H9 (cell line): ENCODE measurements around the gene DCLRE1B. TPM values are rescaled to one million over a fixed set of nuclear protein-coding genes. Genes with fewer than 3 reads are reported as not detected.

ENCODE experiments used
- DNase-seq: peaks from one replicate; pipeline ENCODE4 v3.0.0-alpha.2; 2017
- H2AFZ ChIP-seq: one replicate; pipeline ENCODE4 v1.6.1; 2013; ENCODE audit warnings: mild to moderate bottlenecking, low read length, control low read depth, moderate library complexity
- H2AK5ac ChIP-seq: 2 replicates; pipeline ENCODE4 v1.6.1; 2013; ENCODE audit warnings: low read length, control low read depth, mixed read lengths; ENCODE audit not compliant: insufficient read length
- H2BK120ac ChIP-seq: one replicate; pipeline ENCODE4 v1.6.1; 2013; ENCODE audit warnings: low read depth, mild to moderate bottlenecking, low read length, control low read depth, inconsistent platforms; ENCODE audit not compliant: poor library complexity, severe bottlenecking
- H2BK12ac ChIP-seq: 2 replicates; pipeline ENCODE4 v1.6.1; 2013; ENCODE audit warnings: low read length, control low read depth, mixed read lengths, low read depth; ENCODE audit not compliant: insufficient read length
- H2BK15ac ChIP-seq: 2 replicates; pipeline ENCODE4 v1.6.1; 2013; ENCODE audit warnings: low read depth, low read length, control low read depth
- H2BK20ac ChIP-seq: one replicate; pipeline ENCODE4 v1.6.1; 2013; ENCODE audit warnings: low read depth, mild to moderate bottlenecking, low read length, control low read depth, inconsistent platforms; ENCODE audit not compliant: poor library complexity, severe bottlenecking
- H2BK5ac ChIP-seq: 2 replicates; pipeline ENCODE4 v1.6.1; 2013; ENCODE audit warnings: low read length, control low read depth, mixed read lengths; ENCODE audit not compliant: insufficient read length
- H3K14ac ChIP-seq: 2 replicates; pipeline ENCODE4 v1.6.1; 2013; ENCODE audit warnings: low read length, control low read depth; ENCODE audit not compliant: insufficient read depth
- H3K18ac ChIP-seq: 2 replicates; pipeline ENCODE4 v1.6.1; 2013; ENCODE audit warnings: low read depth, mild to moderate bottlenecking, mixed read lengths, low read length, control low read depth; ENCODE audit not compliant: insufficient read length
- H3K23ac ChIP-seq: 2 replicates; pipeline ENCODE4 v1.6.1; 2013; ENCODE audit warnings: low read length, control low read depth, mixed read lengths, low read depth; ENCODE audit not compliant: insufficient read length
- H3K23me2 ChIP-seq: 2 replicates; pipeline ENCODE4 v1.6.1; 2013; ENCODE audit warnings: low read depth, mild to moderate bottlenecking, mixed read lengths, low read length, control low read depth; ENCODE audit not compliant: insufficient read length, poor library complexity, severe bottlenecking
- H3K27ac ChIP-seq: 2 replicates; pipeline ENCODE4 v1.5.1; 2013; ENCODE audit warnings: low read length, control low read depth, mixed read lengths, low read depth; ENCODE audit not compliant: insufficient read length
- H3K27me3 ChIP-seq: 2 replicates; pipeline ENCODE4 v1.6.1; 2013; ENCODE audit warnings: low read length, control low read depth, inconsistent platforms; ENCODE audit not compliant: insufficient read depth
- H3K4ac ChIP-seq: 2 replicates; pipeline ENCODE4 v1.6.1; 2013; ENCODE audit warnings: low read depth, mild to moderate bottlenecking, control low read depth, inconsistent platforms, low read length, moderate library complexity
- H3K4me1 ChIP-seq: 2 replicates; pipeline ENCODE4 v1.6.1; 2013; ENCODE audit warnings: low read length, control low read depth, inconsistent platforms; ENCODE audit not compliant: insufficient read depth
- H3K4me2 ChIP-seq: 2 replicates; pipeline ENCODE4 v1.6.1; 2013; ENCODE audit warnings: low read length, control low read depth, mixed read lengths; ENCODE audit not compliant: insufficient read length, insufficient read depth
- H3K56ac ChIP-seq: 2 replicates; pipeline ENCODE4 v1.6.1; 2013; ENCODE audit warnings: low read depth, mild to moderate bottlenecking, mixed read lengths, low read length, control low read depth; ENCODE audit not compliant: insufficient read length
- H3K79me1 ChIP-seq: 2 replicates; pipeline ENCODE4 v1.6.1; 2013; ENCODE audit warnings: low read depth, mild to moderate bottlenecking, moderate library complexity, low read length, control low read depth, inconsistent platforms; ENCODE audit not compliant: insufficient read depth, poor library complexity, severe bottlenecking
- H3K79me2 ChIP-seq: 2 replicates; pipeline ENCODE4 v1.6.1; 2013; ENCODE audit warnings: low read length, control low read depth, inconsistent platforms; ENCODE audit not compliant: insufficient read depth
- H3K9ac ChIP-seq: 2 replicates; pipeline ENCODE4 v1.6.1; 2013; ENCODE audit warnings: low read length, control low read depth, mixed read lengths; ENCODE audit not compliant: insufficient read length; ENCODE audit errors: extremely low read depth
- H3K9me3 ChIP-seq: one replicate; pipeline ENCODE4 v1.6.1; 2013; ENCODE audit warnings: low read depth, low read length, inconsistent platforms; ENCODE audit not compliant: control insufficient read depth
- H3T11ph ChIP-seq: one replicate; pipeline ENCODE4 v1.6.1; 2013; ENCODE audit warnings: mild to moderate bottlenecking, low read length, control low read depth, inconsistent platforms
- H4K20me1 ChIP-seq: one replicate; pipeline ENCODE4 v1.6.1; 2013; ENCODE audit not compliant: control insufficient read depth, insufficient read length, insufficient read depth
- H4K5ac ChIP-seq: 2 replicates; pipeline ENCODE4 v1.6.1; 2013; ENCODE audit warnings: low read depth, mild to moderate bottlenecking, mixed read lengths, low read length, control low read depth; ENCODE audit not compliant: insufficient read length
- H4K8ac ChIP-seq: replicated peaks from 2 replicates; pipeline ENCODE4 v1.6.1; 2013; ENCODE audit warnings: low read length, control low read depth, mixed read lengths, low read depth; ENCODE audit not compliant: insufficient read length
- H4K91ac ChIP-seq: 2 replicates; pipeline ENCODE4 v1.6.1; 2013; ENCODE audit warnings: low read depth, mild to moderate bottlenecking, moderate library complexity, mixed read lengths, low read length, control low read depth; ENCODE audit not compliant: insufficient read length
- H3K27ac Mint-ChIP-seq, 3 experiments: 2 replicates in 2 of 3; 3 replicates in 1 of 3; pipeline ENCODE4 v1.8.0; 2020 to 2021; ENCODE audit warnings: mixed read lengths in 3 of 3, mild to moderate bottlenecking in 1 of 3, moderate library complexity in 1 of 3
- H3K27me3 Mint-ChIP-seq: 2 replicates; pipeline ENCODE4 v1.8.0; 2021; ENCODE audit warnings: low read depth, mild to moderate bottlenecking, moderate library complexity, mixed read lengths
- H3K36me3 Mint-ChIP-seq, 3 experiments: 2 replicates in 2 of 3; 3 replicates in 1 of 3; pipeline ENCODE4 v1.8.0; 2020 to 2021; ENCODE audit warnings: low read depth in 3 of 3, mixed read lengths in 3 of 3; ENCODE audit not compliant: insufficient read depth in 1 of 3
- H3K4me1 Mint-ChIP-seq, 2 experiments: 2 replicates each; pipeline ENCODE4 v1.8.0; 2020; ENCODE audit warnings: mixed read lengths in 2 of 2
- H3K4me3 Mint-ChIP-seq, 2 experiments: 2 replicates in 1 of 2; 3 replicates in 1 of 2; pipeline ENCODE4 v1.8.0; 2020 to 2021; ENCODE audit warnings: mild to moderate bottlenecking in 2 of 2, mixed read lengths in 2 of 2, moderate library complexity in 1 of 2
- H3K9me3 Mint-ChIP-seq, 2 experiments: 2 replicates in 1 of 2; 3 replicates in 1 of 2; pipeline ENCODE4 v1.8.0; 2020; ENCODE audit warnings: mild to moderate bottlenecking in 2 of 2, mixed read lengths in 2 of 2, moderate library complexity in 1 of 2
- WGBS: extraction: QIAGEN DNeasy Blood & Tissue Kit; methylation state at CpG from one replicate; pipeline ENCODE4 v1.1.7; 2013; ENCODE audit warnings: missing lambda C conversion rate, low lambda C conversion rate, mixed read lengths; ENCODE audit not compliant: insufficient read length; ENCODE audit errors: extremely low coverage; 5-methylcytosine and 5-hydroxymethylcytosine counted together
- total RNA-seq: library from RNA; stranded (reverse); gene quantifications from 2 replicates; pipeline ENCODE4 v1.2.1, GENCODE V29; 2021
- TF ChIP-seq, protein P1 (sequence below): fragments of 200-600 bp; sonication (generic); conservative IDR thresholded peaks from 3 replicates; pipeline ENCODE4 v1.8.0; 2021; ENCODE audit warnings: antibody characterized with exemption, mild to moderate bottlenecking

Gene DCLRE1B
- total RNA-seq, 1 experiment from 2014 or later = 13.4 TPM

DNA sequence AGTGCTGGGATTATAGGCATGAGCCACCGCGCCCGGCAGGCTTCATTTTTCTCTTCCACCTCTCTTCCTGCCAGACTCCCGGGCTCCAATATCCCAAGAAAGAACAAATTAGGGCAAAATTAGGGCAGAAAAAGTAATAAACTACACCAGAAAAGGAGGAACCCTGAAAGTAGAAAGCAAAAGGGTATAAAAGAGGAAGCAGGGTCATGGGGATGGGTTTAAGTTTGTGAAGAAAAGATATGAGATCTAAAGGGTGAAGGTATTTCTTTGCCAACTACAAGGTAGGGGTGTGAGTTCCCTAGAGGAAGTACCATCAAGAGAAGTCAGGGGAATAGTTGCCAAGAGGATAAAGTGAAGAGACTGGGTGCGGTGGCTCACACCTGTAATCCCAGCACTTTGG, 43.5 kb upstream of the DCLRE1B start:
- TF ChIP-seq, protein P1, sequence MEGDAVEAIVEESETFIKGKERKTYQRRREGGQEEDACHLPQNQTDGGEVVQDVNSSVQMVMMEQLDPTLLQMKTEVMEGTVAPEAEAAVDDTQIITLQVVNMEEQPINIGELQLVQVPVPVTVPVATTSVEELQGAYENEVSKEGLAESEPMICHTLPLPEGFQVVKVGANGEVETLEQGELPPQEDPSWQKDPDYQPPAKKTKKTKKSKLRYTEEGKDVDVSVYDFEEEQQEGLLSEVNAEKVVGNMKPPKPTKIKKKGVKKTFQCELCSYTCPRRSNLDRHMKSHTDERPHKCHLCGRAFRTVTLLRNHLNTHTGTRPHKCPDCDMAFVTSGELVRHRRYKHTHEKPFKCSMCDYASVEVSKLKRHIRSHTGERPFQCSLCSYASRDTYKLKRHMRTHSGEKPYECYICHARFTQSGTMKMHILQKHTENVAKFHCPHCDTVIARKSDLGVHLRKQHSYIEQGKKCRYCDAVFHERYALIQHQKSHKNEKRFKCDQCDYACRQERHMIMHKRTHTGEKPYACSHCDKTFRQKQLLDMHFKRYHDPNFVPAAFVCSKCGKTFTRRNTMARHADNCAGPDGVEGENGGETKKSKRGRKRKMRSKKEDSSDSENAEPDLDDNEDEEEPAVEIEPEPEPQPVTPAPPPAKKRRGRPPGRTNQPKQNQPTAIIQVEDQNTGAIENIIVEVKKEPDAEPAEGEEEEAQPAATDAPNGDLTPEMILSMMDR = no peak
- no peaks in the 10 kb centered on the region for H3K27me3 ChIP-seq
- H4K5ac ChIP-seq = no peak overlapping the region
- WGBS = no CpG with 5 or more reads among the region's 5 CpGs
- no peaks in the 10 kb centered on the region for H4K20me1 ChIP-seq
- no peak overlapping the region for H2BK20ac ChIP-seq
- H3K18ac ChIP-seq = no peak overlapping the region
- H3K4me2 ChIP-seq = no peak overlapping the region
- no peak overlapping the region for H2AK5ac ChIP-seq
- no peaks in the 10 kb centered on the region for H3K4me1 ChIP-seq
- Mint-ChIP-seq H3K27ac (no peak overlapping the region), H3K4me3 (no peak overlapping the region), H3K36me3 (no peaks in the 10 kb centered on the region), H3K4me1 (no peaks in the 10 kb centered on the region; a peak in 1 of 4 replicates), H3K9me3 (no peaks in the 10 kb centered on the region), H3K27me3 (no peaks in the 10 kb centered on the region)
- H4K8ac ChIP-seq = no peak overlapping the region
- H4K91ac ChIP-seq = no peak overlapping the region
- no peaks in the 10 kb centered on the region for H3K79me2 ChIP-seq
- no peak overlapping the region for H2BK12ac ChIP-seq
- H3K9me3 ChIP-seq = no peaks in the 10 kb centered on the region
- H3K4ac ChIP-seq = no peak overlapping the region
- no peaks in the 10 kb centered on the region for H3K79me1 ChIP-seq
- no peak overlapping the region for H3K56ac ChIP-seq
- no peak overlapping the region for H2BK5ac ChIP-seq
- H3K23ac ChIP-seq = no peak overlapping the region
- H3K14ac ChIP-seq = no peak overlapping the region
- H3K9ac ChIP-seq = no peak overlapping the region
- H3K23me2 ChIP-seq = no peaks in the 10 kb centered on the region
- H3T11ph ChIP-seq = no peak overlapping the region
- no peak overlapping the region for H3K27ac ChIP-seq
- DNase-seq = no peak
- H2BK15ac ChIP-seq = no peak overlapping the region
- H2AFZ ChIP-seq = no peak overlapping the region
- no peak overlapping the region for H2BK120ac ChIP-seq
